GM13977 (cell line): ENCODE data around the gene GBP3.

ENCODE experiments used
- DNase-seq: peaks from one replicate; pipeline ENCODE4 v3.0.0; 2012; ENCODE audit warnings: low spot score
- CTCF ChIP-seq: IDR thresholded peaks from 2 replicates; pipeline ENCODE4 v1.5.1; 2012; ENCODE audit warnings: mild to moderate bottlenecking, control low read depth; ENCODE audit not compliant: insufficient read depth; ENCODE audit errors: extremely low read depth, missing control alignments
- in situ Hi-C: fragments of 300-500 bp; cut with MboI; formaldehyde crosslinking; loops from one replicate; pipeline ENCODE4 v1.12.0; 2022; ENCODE audit warnings: low sequenced_read_pairs, low pct_unique_long_range_greater_than_20kb, mixed read lengths, inconsistent platforms; ENCODE audit not compliant: unreplicated experiment

Gene GBP3

GRCh38 chr1:89022167-89022959 is at the start of gene GBP3:
Gene GBP3, minus strand, starts transcription at chr1:89022866. Its CDS starts 2,145 bp downstream, at chr1:89020721.
- no peak for TF ChIP-seq CTCF
- DNase-seq, result peak; percentile 34
- in situ Hi-C loops, result no loop called here

GRCh38 chr1:89070509-89070908 is 47.8 kb upstream of the GBP3 start:
- TF ChIP-seq CTCF, result no peak
- in situ Hi-C loops, result no loop called here
- DNase-seq, result no peak

- in situ Hi-C loops, result no loop called here
- DNase-seq, result no peak
Observed at GRCh38 chr1:89069951-89070350, 47.3 kb upstream of the GBP3 start.

GRCh38 chr1:89068291-89068690 is 45.6 kb upstream of the GBP3 start:
- no peak for TF ChIP-seq CTCF
- DNase-seq, result no peak
- in situ Hi-C loops, result no loop called here

More at GRCh38 chr1:89069951-89070350, 47.3 kb upstream of the GBP3 start:
- TF ChIP-seq CTCF, result no peak

- no peak for TF ChIP-seq CTCF
- DNase-seq, result no peak
- in situ Hi-C loops, result no loop called here
Observed at GRCh38 chr1:89065079-89065868, 42.6 kb upstream of the GBP3 start, which contains the start of gene GBP1. Gene GBP1, minus strand, starts transcription at chr1:89065208. Its CDS starts 1,974 bp downstream, at chr1:89063234.

- TF ChIP-seq CTCF, result no peak
- in situ Hi-C loops, result no loop called here
- DNase-seq, result no peak
Observed at GRCh38 chr1:89064632-89065031, 42.0 kb upstream of the GBP3 start.
